C1 segment of cervical spinal cord (tissue), 14 donors: ENCODE measurements around the gene GSAP.

ENCODE experiments used
- DNase-seq, 14 donors: peaks; one replicate each; lab custom pipeline; 2025; lab: John Stamatoyannopoulos, UW

GSAP gene

DNA sequence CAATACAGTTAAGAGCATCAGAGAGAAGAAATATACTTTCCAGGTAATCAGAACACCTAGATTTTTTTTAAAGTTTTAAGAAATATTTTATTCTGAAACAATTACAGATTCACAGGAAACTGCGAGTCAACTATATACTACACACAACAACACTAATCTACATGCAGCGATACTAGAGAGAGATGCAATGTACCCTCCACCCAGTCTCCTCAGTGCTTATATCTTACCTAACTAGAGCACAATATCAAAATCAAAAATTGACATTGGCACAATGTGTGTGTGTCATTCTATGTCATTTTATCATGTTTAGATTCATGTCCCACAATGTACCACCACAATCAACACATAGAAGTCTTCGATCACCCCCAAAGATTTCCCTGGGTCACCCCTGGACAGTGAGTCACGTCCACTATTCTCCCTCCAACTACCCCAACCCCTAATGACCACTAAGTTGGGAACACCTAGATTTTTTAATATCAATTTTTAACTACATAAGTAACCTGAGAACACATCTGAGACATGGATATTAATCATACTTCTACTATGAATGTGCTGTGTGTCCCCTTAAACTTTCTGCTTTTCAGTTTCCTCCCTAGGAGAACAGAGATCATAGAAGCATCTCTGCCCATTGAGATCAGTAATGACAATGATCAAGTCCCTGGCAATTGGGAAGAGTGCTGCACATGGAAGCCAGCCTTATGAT, 86.5 kb downstream of the GSAP start:
- no peak for DNase-seq

DNA sequence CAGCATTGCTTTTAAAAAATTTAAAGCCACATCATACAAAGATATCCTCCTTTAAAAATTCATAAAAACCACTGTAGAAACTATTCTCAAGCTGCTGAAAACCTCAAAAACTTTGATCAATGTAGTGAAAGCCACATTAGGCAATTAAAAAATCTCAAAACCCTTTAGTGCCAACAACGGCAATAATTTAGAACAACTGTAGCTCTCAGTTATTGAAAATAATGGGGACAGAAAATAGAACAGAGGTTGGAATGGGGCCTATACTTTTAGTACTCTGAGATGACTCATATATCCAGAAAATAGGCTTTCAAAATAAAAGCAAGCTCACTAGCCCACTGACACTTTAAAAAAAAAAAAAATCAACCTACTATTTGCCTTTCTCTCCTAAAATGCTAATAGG, 87.5 kb downstream of the GSAP start:
- no peak for DNase-seq

DNA sequence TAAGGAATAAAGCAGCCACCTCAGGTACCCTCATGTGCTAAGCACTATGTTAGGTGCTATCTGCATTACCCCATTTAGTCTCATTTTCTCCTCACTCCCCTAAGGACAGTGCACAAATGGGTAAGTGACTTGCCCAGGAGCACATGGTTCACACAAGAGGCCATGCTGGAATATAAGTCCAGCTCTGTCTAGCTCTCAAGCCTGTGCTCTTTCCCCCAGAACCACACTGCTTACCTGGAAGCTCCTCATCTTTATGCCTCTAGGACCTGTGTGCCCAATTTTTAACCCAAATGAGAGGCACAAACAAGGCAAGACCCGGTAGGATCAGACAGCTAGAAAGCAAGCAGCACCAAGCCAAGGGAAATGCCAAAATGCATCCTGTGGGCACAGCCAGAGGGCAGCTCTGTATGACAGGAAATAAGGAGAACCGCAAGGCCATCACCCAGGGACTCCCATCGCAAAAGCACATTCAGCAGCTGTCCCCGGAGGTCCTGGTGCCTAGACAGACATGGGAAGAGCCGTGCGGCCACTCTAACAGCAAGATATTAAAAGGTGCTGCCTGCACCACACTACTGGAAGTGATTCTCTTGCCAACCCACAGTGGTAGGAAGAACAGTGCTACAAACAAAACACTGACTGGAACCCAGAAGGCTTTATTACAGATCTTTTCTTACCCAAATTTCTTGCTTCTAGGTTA, 88.1 kb downstream of the GSAP start:
- DNase-seq = no peak

DNA sequence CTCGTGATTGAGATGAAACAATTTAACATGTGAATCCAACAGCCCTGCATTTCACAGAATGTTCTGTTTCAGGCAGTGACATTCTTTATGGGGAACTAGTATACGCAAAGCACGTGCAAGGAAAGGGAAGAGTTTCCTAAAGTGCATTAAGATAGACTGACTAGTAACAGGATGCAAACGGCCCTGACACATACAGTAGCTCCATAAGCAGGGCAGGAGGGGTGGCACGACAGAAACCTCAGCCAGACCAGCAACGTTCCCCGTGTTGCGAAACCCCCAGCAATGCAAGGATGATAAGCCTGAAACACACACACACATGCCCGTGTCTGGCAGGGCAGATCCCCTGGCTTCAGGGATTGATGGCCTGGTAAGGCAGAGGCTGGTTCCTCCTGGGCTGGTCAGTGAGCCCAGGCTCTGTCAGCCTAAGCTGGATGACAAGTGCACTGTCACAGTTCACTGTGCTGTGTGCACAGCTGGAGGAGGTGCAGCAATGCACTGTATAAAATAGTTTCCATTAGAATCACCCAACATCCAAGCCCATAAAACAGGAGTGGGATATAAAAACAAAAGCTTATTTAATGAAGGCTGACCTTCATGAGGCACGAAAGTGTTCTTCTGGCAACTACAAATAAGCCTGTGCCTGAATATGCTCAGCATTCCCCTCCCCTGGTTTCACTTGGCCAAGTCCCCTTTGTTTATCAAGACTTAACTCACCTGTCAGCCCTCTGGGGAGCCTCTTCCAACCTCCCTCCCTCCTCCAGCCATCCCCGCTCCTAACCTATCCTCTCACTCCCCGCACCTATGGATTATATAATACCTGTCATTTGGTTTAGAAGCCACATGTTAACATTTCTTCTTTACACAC, 88.8 kb downstream of the GSAP start:
- peak in 1 of 14 donors; percentile 22 for DNase-seq

DNA sequence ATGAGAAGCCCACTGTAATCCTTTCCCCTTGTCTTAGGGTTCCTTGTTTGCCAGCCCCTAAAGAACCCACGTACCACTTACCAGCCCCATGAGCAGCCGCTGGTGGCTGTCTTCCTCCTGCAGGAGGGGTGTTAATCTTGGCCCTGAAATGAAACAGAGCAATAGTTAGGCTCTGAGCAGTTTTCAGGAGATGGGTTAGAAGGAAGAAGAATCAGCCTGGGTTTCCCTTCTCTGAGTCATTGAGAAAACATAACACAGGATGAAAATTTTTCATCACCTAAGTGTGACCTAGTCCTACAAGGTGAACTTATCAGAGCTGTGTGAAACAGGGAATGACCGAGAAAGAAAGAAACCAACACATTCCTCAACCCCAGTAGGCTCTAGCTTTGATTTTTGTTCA, 90.0 kb downstream of the GSAP start:
- no peak for DNase-seq

DNA sequence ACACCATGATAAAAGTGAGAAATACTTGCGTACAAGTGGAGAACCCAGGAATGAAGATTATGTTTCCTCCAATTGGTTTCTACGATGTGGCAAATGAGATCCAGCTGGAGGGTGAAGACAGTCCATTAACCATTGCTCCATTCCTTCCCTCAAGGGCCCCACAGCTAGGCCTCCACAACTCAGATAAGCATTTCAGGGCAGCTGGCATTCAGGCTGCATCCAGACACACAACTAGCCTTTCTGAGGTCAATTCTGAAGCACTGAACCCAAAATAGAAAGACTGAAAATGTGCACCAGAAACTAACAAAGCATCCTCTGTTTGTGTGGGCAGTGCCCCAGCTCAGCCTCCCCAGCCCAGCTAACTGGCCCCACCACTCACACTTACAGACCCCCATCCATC, 94.8 kb downstream of the GSAP start:
- no peak for DNase-seq

DNA sequence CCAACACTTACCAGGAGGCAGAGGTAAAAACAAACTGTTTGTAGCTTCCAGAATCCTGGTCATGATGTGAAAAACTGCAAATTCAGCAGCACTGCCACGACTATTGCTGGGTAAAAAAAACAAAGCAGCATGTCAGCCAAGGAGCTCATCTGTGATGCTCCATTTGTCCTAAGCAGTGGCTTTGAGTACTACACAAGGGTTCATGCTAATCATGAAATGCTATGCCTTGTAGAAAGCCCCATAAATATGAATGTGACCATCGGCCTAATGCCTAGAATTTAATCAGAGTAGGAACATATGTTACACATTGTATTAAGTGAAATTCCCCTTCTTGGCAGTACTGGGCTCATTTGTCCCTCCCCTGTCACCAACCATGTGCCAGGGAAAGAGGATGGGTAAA, 95.4 kb downstream of the GSAP start:
- DNase-seq = no peak

DNA sequence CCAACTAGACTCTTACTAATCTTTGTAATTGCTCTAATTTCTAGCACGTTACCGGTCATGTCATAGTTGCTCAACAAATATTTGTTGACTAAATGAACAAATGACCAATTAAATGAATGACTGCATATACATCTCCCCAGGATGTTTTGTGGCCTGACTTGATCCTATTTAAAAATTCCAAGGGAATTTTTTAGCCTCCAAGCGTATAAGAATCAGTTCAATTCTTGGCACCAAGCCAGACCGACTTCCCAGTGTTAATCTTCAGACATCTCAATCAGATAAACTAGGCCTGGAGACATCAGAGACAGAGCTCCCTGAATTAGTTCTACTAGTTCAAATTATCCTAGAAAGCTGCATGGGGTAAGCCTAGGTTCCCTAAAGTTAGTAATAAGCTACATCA, 96.0 kb downstream of the GSAP start:
- DNase-seq = no peak

DNA sequence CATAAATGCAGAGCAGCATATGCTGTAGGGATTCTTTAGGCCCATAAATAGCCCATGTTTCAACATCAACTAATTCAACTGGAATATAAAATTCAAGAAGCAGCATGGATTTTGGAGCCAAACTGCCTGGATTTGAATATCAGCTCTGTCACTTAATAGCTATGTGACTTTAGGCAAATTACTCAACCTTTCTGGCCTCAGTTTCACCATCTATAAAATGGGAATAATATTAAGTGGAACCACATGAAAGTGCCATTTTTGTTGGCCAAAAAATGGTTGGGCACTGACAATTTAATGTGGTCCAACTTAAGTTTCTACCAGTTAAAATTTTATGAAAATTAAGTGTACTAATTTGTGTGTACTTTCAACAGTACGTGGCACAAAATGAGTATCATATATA, 98.1 kb downstream of the GSAP start:
- DNase-seq = no peak

DNA sequence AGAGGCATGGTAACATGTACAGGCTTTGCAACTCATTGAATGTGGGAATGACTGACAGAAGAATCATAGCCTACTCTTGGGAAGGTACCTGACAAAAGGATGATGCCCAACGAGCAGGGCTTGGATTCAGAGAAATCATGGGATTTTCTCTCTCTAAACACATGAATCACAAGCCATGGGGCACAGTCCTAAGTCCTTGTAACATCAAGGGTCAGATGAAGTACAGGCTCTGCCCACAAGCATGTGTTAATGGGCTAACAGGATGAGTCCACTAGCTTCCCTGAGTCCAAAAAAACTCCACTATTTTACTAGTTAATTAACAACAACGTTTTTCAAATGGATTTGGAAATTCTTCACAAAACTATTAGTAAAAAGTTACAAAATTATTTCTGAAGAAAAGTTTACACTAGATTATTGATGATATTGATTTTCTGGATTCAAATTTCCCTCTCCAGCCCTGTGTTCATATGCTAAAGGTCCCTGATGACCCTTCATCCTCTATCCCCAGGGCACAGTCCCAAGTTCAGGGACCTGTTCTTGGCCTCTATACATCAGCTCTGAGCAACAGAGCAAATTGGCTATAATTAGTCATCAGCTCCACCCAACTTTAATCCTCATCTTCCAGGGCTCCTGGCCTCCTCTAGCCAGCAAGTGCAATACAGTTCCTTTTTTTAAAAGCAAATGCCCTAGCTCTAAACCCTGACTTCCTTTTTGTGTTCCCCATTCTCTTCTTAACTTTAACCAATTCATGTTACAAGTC, 99.8 kb downstream of the GSAP start:
- DNase-seq = no peak

DNA sequence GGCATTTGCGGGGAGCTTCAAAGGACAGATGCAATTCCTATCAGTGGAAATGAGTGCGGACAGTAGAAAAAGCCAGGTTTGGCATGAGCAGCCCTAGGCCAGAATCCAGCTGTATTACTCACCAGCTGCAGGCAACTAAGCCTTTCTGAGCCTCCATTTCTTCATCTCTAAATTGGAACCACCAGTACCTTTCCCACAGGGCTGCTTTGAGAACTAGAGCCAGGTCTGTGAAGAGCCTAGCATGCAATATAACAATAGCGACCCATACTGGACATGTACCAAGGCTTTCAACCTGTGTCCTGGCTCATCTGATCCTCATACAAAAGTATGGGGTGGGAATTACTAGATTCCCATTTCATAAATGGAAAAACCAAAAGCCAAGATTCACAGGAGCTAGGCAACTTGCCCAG, 101.0 kb downstream of the GSAP start:
- no peak for DNase-seq

DNA sequence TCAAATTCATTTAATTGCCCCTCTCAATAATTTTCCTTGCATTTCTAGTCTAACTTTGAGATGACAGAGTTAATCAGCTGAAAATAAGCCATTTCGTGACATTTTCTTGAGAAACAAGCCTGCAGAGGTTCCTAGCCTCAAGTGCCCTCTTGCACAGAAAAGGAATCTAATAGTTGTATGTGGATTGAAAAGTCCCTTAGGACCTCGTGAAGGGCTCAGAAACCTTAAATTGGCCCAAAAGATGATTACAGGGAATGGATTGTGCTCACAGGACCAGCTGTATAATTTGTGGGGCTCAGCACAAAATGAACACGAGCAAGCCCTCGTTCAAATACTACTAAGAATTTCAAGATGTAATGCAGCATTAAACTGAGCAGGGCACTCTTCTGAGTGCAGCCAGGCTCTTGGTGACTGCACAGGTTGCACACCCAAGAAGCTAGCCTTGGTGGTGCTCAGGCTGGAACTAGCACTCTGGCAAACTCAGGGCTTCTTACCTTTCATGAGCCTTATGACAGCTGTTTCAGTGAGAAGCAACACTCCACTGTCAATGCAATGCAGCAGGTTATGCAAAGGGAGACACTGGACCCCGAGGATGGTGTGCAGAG, 102.2 kb downstream of the GSAP start:
- no peak for DNase-seq

DNA sequence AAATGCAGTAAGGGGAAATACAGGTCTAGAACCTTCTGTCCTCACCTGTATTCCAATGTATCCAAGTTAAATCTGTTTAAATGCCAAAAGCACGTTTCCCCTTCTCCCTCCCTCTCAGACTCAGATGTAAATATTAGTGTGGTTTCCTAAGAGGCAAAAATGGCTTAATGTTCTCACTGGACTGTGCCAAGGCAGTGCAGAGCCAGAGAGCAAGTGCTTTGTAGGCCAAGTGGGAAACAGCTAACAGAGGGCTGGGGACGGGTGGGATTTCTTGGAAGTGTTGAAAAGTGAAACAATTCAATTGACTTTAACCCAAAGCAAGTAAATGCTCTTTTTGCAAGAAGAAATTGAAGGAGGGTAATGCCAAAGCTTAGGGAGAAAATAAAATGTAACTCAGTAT, 103.1 kb downstream of the GSAP start:
- DNase-seq = peak in 2 of 14 donors; percentile 12 to 14

DNA sequence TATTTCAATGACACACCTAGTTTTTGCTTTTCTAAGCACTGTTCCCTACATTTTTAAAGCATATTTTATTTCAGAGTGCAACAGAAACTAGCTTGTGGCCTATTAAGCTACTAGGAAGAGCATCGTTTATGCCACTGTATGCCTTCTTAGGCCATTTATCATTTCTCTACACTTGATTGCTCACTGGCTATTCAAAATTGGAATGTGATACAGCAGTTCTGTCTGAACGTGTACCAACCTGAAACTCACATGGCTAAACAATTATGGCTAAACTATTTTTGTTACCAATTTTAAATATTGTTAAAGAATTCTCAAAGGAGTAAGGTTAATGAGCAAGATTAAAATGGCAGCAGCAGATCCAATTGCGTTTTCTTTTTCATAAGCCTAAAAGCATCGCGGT, 105.2 kb downstream of the GSAP start:
- DNase-seq = no peak

DNA sequence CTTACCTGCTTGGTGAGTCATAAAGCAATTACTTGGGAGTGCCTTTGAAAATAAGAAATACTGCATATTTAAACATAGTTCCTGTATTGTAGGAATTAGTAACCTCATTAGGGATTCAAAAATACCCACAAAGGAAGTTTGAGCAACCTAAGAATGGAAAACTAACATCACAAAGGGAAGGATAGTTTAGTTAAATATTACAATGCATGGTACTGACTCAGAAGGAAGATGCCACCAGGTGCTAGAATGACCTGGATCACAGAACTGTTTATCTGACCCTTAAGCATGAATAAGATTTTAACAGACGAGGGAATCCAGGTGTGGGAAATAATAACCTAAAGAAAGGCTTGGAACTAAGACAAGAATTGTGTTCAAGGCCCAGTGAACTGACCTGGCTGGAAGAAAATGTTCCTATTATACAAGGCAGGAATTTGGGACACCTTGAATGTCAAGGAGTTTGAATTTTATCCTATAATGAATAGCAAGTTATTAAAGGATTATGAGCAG, 106.4 kb downstream of the GSAP start:
- DNase-seq = no peak

DNA sequence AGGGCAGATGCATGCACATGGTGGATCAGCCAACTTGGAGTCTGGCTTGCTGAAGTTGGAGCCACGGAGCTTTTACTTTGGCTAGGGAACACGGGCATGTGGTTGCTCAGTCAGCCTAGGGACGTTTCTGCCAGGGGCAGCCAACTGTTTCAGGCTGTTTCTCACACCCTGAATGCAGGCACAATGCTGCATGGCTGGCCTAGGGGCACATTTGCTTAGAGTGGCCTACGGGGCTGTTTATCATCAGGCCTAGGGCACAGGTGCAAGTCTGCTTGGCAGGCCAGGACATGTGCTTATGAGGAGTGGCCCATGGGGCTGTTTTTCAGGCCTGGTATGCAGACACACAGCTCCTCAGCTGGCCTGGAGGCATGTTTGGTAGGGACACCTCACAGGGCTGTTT, 107.4 kb downstream of the GSAP start:
- peak in 1 of 14 donors; percentile 5 for DNase-seq

DNA sequence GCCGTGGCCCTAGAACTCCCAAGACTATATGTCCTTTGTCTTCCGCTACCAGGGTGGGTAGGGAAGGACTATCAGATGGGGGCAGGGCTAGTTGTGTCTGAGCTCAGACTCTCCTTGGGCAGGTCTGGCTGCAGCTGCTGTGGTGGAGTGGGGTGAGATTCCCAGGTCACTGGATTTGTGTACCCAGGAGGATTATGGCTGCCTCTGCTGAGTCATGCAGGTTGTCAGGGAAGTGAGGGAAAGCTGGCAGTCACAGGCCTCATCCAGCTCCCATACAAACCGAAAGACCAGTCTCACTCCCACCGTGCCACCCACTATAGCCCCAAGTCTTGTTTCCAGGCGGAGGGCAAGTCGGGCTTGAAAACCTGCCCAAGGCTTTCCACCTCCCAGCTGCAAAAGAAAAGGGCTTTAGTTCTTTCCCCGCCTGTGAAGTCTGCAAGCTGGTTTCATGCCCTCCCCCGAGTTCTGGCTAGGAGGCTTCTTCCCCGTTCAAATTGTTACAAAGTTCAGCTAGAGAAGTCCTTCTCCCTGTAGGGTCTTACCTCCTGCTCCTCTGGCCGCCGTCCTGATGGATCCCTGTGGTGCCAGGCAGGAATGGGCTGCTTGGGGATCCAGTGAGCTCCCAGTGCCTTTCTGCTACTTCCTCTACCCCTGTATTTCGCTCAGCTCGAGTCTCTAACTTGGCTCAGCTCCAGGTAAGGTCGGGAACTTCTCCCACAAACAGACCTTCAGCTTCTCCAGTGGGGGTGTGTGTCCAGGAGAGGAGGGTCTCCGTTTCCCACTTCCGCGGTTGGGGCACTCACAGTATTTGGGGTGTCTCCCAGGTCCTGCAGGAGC, 109.7 kb downstream of the GSAP start:
- DNase-seq = peak in 1 of 14 donors; percentile 10

DNA sequence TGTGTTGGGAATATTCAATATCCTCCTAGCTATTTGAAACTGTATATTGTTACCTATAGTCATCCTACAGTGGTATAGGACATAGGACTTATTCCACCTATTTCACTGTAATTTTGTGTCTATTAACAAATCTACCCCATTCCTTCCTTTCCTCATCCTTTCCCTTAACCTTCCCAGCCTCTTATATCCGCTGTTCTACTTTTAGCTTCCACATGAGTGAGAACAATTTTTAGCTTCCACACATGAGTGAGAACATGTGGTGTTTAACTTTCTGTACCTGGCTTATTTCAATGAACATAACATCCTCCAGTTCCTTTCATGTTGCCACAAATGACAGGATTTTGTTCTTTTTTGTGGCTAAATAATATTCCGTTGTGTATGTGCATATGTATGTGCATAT, 120.6 kb downstream of the GSAP start:
- no peak for DNase-seq

DNA sequence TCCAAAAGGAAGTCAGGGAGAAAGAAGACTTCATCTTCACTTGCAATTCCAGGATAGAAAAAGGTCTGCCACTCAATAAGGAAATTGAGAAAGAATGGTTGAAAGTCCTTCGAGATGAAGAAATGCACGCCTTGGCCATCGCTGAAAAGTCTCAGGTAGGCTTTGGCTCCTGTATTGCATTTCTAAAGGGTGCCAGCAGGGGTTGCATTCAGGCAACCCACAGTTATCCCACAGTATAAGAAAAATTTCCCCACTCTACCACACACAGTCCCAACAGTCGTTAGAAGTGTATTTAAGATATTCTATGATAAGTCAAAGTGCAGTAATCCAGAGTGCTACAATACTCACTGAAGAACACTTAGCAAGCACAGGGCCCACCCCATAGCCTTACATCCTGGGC, 123.1 kb downstream of the GSAP start:
- no peak for DNase-seq

DNA sequence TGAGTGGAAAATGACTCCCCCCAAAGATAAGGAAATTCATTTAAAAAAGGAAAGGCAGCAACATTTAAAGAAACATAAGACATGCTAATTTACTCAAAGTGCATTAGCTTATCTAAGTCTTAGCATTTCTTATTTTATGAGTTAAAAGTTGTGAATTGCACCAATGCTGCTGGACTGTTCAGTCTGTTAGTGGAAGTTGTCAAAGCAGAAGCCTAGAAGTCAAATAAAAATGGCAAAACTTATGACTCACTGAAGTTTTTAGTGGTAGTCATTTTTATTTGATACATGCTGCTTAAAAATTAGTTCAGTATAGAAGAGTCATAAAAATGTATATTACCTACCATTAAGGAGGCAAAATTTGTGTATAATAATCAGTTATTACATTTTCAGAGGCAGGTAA, 125.7 kb downstream of the GSAP start:
- no peak for DNase-seq
